GM12875 (cell line): ENCODE data around the gene EMP2.

ENCODE experiments used
- H3K4me3 ChIP-seq: one replicate; pipeline ENCODE4 v1.5.1; 2011; ENCODE audit warnings: low read depth, low read length, control low read depth
- TF ChIP-seq, protein P1 (sequence below): IDR thresholded peaks from 2 replicates; pipeline ENCODE4 v1.5.1; 2011; ENCODE audit warnings: low read depth, mild to moderate bottlenecking, control low read depth, inconsistent platforms, low read length, moderate library complexity, borderline replicate concordance; ENCODE audit not compliant: insufficient read depth

The EMP2 gene

DNA sequence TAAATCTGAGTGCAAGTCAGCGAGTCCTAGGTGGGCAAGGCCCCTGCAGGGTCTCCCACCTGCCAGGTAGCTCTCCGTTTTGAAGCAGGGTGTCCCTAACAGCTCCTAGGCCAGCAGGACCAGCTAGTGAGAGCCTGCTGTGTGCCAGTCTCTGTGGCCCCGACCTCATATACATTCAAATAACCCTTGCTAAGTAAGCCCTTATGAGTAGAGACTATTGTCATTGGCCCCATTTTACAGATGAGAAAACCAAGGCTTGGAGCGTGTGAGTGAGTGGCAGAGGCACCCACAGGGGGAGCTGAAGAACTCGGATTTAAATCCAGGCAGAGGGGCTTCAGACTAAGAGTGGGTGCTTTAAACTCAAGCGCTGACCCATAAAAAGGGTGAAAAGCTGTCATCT lies 39.7 kb upstream of the EMP2 start:
- H3K4me3 ChIP-seq = no peak overlapping the region
- TF ChIP-seq, protein P1, sequence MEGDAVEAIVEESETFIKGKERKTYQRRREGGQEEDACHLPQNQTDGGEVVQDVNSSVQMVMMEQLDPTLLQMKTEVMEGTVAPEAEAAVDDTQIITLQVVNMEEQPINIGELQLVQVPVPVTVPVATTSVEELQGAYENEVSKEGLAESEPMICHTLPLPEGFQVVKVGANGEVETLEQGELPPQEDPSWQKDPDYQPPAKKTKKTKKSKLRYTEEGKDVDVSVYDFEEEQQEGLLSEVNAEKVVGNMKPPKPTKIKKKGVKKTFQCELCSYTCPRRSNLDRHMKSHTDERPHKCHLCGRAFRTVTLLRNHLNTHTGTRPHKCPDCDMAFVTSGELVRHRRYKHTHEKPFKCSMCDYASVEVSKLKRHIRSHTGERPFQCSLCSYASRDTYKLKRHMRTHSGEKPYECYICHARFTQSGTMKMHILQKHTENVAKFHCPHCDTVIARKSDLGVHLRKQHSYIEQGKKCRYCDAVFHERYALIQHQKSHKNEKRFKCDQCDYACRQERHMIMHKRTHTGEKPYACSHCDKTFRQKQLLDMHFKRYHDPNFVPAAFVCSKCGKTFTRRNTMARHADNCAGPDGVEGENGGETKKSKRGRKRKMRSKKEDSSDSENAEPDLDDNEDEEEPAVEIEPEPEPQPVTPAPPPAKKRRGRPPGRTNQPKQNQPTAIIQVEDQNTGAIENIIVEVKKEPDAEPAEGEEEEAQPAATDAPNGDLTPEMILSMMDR = no peak

GRCh38 chr16:10619271-10619849 lies 39.0 kb upstream of the EMP2 start:
- TF ChIP-seq, protein P1 = no peak
- H3K4me3 ChIP-seq = no peak overlapping the region

DNA sequence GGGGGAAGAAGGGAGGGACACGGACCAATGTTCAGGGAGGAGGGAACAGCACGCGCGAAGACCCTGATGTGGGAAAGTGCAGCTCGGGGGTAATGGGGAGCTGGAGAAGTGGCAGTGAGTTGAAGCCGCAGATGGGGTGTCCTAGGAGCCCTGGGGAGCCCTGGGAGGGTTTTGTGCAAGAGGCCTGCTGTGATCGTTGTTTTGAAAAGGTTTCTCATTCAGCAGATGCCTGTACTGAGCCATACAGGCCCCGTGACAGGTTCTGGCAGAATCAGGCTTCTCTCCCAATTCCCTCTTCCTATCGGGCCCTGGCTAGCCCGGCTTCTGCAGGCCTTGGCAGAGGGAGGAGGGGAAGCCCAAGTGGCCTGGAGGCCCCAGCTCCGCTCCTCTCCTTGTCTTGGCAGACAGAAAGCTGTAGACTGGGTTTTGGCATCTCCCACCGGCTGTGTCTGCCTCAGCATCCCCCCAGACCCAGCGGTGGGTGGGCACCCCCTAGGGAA lies 38.4 kb upstream of the EMP2 start:
- no peak overlapping the region for H3K4me3 ChIP-seq
- TF ChIP-seq, protein P1 = no peak

DNA sequence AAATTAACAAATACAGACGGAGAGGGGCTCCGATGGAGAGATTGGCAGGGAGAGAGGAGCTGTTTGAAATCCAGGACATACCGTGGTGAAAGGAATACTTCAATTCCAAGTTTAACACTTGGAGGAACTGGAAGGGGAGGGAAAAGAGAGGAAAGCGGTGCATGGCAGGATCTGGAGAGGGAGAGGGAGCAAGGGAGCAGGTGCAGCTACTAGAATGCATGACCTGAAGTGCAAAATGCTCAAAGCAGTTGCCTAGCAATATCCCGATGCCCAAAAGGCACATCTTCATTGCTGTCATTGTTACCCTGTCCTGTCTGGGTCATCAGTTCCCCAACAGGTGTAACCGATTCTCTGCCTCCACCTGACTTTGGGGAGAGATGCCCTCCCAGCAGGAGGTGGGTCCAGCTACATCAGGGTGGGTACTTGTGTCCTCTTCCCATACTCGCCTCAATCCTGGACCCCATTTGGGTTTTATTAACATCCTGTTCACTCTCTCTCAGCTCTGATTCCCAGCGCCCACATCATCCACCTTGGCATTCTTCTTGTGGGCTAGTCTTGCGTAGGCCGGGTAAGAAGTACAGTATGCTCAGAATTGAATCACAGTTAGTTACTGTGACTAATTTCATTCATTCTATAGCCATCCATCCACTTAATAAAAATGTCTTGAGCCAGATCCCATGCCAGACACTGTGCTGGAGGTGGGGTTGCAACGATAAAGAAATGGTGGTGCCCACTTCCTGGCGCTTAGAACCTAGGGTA lies 37.4 kb upstream of the EMP2 start:
- no peak overlapping the region for H3K4me3 ChIP-seq
- TF ChIP-seq, protein P1 = no peak

GRCh38 chr16:10616756-10617640 lies 36.6 kb upstream of the EMP2 start:
- TF ChIP-seq, protein P1 = no peak
- H3K4me3 ChIP-seq = no peak overlapping the region

DNA sequence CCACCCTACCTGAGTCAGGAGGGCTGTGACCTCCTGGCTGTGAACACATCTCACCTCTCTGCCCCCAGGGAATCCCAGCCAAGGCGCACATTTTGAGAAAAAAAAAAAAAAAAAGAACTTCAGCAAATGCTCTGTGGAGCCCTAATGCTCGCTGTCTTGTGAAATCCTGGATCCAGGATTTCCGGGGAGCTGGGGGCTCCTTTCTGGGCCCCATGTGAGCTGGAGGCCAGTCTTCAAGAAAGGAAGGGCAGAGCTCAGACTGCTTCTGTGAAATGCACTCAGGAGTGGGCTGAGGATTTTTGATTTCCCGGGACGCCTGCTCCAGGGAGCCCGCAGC lies 36.0 kb upstream of the EMP2 start:
- TF ChIP-seq, protein P1 = no peak
- no peak overlapping the region for H3K4me3 ChIP-seq
